Testis (tissue), 2 donors: Measurements from ENCODE around the gene EPHA3.

Source experiments
- CTCF ChIP-seq, 3 experiments: fragments of 450-650 bp in 2 of 3; fragments of 200-600 bp in 1 of 3; sonication (generic) in 1 of 3; IDR thresholded peaks; one replicate each; pipeline ENCODE4 v1.5.1; 2016 to 2019; ENCODE audit warnings: antibody characterized with exemption in 3 of 3, mild to moderate bottlenecking in 2 of 3, moderate library complexity in 1 of 3
- POLR2A ChIP-seq: fragments of 450-650 bp; IDR thresholded peaks from one replicate; pipeline ENCODE4 v1.6.1; 2017; ENCODE audit warnings: antibody characterized with exemption, mild to moderate bottlenecking, moderate library complexity

- TF ChIP-seq POLR2A, result no peak
- no peak for TF ChIP-seq CTCF (IDR thresholded peaks at IDR 0.05)
These were observed 193.6 kb downstream of the EPHA3 start for GRCh38 chr3:89300981-89301380.
